ENCODE data around the gene KLF6.

Gene KLF6

GRCh38 chr10:3784510-3785250 is at the start of gene KLF6:
Gene KLF6 (minus strand): TSS chr10:3785209. CDS start chr10:3785014, 195 bp downstream.
- DNase-seq = no peak

DNA sequence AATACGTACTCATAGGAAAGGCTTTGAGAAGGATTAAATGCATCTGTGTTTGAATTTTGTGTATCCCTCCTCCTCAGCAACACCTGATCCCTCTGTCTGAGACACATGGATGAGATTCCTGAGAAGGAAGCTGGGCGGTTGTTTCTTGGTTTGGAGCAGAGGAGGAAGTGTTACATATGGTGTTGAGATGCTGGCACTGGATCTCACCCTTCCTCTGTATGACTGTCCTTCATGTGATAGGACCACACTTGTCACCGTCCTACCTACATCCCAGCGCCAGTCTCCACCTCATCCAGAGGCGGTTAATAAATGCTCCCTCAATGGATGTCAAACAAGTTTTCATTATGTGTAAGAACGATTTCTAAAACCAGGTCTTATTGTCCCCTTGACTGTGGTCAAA is 49.4 kb upstream of the KLF6 start:
- no peak for DNase-seq

GRCh38 chr10:3833046-3833445 is 48.0 kb upstream of the KLF6 start:
- DNase-seq = no peak

DNA sequence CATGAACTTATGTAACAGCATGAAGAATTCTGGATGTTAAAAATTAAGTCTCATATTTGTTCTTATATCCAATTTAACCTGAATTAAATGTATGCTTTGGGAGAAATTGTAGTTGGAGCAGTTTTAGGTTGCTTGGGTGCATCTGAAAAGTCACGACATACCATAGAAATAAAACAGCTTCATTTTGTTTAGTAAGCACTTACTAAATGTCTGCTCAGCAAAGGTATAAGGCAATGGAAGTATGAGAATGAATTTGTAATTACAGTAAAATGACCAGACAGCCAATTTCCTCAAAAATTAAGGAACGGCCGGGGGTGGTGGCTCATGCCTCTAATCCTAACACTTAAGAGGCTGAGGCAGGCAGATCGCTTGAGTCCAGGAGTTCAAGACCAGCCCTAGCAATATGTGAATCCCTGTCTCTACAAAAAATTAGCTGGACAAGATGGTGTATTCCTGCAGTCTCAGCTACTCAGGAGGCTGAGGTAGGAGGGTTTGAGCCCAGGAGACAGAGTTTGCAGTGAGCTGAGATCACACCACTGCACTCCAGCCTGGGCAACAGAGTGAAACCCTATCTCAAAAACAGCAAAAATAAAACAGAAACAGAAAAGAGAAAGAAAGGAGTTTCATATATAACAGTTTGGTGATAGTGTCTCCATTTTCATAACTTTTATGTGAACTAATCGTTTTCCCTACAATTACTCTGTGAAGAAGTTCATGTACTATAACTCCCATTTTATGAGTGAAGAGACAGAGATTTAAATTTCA is 47.2 kb upstream of the KLF6 start:
- no peak for DNase-seq

- no peak for DNase-seq
These were observed 46.6 kb upstream of the KLF6 start for GRCh38 chr10:3831608-3832007.

DNA sequence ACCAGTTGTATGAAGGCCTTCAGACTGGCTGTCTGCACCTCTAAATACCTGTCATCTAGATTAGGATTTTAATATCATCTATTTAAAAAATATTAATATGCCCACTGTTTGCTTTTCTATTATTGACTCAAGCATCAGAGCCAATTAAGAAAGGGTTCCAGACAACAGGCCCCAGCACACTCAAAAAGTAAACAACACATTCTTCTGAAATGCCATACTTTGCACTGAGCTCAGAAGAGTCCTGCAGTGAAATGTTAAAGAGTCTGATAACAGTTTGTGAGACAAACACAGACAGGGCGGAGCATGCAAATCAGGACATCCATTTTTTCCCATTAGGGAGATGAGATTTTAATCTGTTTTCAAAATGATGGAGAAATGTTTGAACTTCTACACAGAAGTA is 45.9 kb upstream of the KLF6 start:
- no peak for DNase-seq

- no peak for DNase-seq
These were observed 44.4 kb upstream of the KLF6 start for GRCh38 chr10:3829156-3830050.

- no peak for DNase-seq
These were observed 43.6 kb upstream of the KLF6 start for GRCh38 chr10:3828404-3829155.

- no peak for DNase-seq
These were observed 42.9 kb upstream of the KLF6 start for GRCh38 chr10:3827768-3828403.

DNA sequence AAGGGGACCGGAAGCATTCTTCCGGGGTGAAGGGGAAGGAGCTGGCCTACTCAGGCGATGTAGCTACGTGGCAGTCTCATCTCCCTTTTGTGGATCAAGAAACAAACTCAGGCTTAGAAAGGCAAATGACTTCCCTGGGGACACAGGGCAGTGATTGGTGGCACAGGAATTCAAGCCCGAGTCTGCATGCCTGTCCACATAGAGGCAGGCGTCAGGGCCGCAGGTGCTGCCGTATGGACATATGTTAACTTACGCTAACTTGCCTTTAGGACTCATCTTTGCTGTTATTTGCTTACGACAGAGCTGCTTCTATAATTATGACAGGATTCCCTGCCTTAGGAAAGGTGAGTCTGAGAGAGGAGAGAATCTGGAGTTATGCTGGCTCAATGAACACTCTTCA is 42.3 kb upstream of the KLF6 start:
- DNase-seq = no peak

- no peak for DNase-seq
These were observed 40.9 kb upstream of the KLF6 start for GRCh38 chr10:3825862-3826351.

GRCh38 chr10:3825244-3825643 is 40.2 kb upstream of the KLF6 start:
- no peak for DNase-seq

- DNase-seq = no peak
These were observed 37.7 kb upstream of the KLF6 start for GRCh38 chr10:3822541-3823330.

- DNase-seq = no peak
These were observed 35.2 kb upstream of the KLF6 start for GRCh38 chr10:3820255-3820654.

- no peak for DNase-seq
These were observed 32.0 kb upstream of the KLF6 start for GRCh38 chr10:3816995-3817394.

DNA sequence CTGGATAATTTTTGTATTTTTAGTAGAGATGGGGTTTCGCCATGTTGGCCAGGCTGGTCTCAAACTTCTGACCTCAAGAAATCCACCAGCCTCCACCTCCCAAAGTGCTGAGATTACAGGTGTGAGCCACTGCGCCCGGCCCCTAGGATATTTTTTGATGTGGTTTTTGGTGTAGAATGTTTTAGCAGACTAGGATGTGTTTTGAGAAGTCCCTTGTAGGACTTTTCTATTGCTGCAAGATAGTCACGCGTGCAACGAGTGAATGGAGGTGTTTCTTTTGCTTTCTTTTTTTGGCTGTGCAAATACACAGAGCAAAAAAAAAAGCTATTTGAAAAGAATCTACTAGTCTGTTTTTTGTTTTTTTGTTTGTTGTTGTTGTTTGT is 29.8 kb upstream of the KLF6 start:
- DNase-seq = no peak

DNA sequence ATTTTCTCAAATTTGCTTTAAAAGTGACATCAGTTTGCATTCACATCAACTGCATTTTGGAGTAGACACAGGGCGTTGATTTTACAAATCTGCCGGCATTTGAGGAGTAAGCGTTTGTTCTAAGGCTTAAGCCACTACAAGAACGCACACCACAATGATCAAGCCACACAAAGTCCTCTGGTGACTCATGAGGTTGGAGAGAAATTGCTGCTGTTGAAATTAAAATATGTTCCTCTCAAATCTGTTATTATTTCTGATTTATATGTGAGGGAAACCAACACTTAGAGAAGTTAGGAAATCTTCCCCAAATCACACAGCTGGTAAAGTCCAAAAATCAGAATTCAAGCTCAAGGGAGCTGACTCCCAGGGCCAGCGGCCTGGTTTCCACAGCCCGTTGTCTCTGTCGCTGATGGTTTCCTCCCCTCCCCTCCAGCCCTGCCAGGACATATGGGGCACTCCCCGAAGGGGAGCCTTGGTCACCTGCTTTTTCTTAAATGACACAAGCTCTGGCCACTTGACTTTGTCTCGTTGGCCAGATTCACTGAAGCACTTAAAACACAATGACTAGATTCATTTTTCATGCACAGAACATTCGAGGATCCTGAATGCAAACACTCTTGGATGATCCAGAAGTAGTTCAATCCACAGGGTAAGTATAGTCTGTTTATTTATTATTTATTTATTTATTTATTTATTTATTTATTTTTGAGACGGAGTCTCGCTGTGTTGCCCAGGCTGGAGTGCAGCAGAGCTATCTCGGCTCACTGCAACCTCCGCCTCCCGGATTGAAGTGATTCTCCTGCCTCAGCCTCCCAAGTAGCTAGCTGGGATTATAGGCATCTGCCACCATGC is 29.2 kb upstream of the KLF6 start:
- DNase-seq = no peak

DNA sequence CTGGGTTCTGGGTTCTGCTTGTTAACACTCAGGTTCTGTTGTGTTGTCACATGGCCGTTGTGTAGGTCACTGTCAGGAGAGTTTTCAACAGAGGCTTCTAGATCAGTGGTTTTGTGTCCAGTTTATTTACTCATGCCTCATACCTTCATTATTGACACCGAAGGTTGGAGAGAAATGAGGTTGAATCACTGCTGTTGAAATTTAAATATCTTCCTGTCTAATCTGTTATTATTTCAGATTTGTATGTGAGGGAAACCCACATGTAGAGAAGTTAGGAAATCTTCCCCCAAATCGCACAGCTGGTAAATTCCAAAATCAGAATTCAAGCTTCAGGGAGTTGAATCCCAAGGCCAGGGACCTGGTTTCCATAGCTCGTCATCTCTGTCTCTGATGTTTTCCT is 28.3 kb upstream of the KLF6 start:
- no peak for DNase-seq

DNA sequence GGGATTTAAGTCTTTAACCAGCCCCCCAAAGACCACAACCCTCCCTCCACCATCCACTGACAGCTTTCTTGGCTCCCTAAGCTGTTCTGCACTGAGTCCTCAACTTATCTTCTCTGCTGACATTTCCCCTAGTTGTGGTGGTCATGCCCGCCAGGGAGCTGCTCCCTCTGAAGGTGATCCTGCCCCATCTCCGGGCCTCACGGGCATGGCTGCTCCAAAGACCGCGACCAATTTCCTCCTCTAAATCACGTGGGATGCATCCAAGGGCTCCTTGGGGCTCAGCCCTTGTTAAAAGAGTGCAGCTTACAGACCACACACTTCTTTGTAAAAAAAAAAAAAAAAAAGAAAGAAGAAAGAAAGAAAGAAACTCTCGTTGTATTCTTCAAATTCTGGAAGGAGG is 27.1 kb upstream of the KLF6 start:
- no peak for DNase-seq

GRCh38 chr10:3811291-3811870 is 26.4 kb upstream of the KLF6 start:
- DNase-seq = no peak
